Tongue (tissue), 2 donors: ENCODE data around the gene SLC37A3. TPM values are rescaled to one million over a fixed set of nuclear protein-coding genes. Genes with fewer than 3 reads are reported as not detected.
"Not testable (repeated sequence)": the region's sequence is repeated elsewhere in the genome, so short reads cannot be mapped to it uniquely, and the experiment has no call there.

Experiments
- DNase-seq: peaks from one replicate; pipeline ENCODE4 v3.0.0-alpha.2; 2015
- total RNA-seq: library from RNA; depleted of rRNA; stranded (reverse); fragments of >200 nt; gene quantifications from one replicate; pipeline ENCODE4 v1.2.3, GENCODE V29; 2014

SLC37A3 gene
- total RNA-seq, 1 donor from 2014 or later: 61.4 TPM

GRCh38 chr7:140347218-140347617 is 51.1 kb downstream of the SLC37A3 start:
- DNase-seq: no peak

- no peak for DNase-seq
Observed at GRCh38 chr7:140345426-140345825, 52.9 kb downstream of the SLC37A3 start.

- DNase-seq: peak; percentile 50
Observed at GRCh38 chr7:140342727-140343514, 55.4 kb downstream of the SLC37A3 start.

- DNase-seq: not testable (repeated sequence)
Observed at GRCh38 chr7:140338959-140339358, 59.4 kb downstream of the SLC37A3 start.

- DNase-seq: no peak
Observed at GRCh38 chr7:140334341-140335057, 63.8 kb downstream of the SLC37A3 start.

- no peak for DNase-seq
Observed at GRCh38 chr7:140333686-140334085, 64.6 kb downstream of the SLC37A3 start.

GRCh38 chr7:140333223-140333622 is 65.1 kb downstream of the SLC37A3 start:
- peak; percentile 19 for DNase-seq

- no peak for DNase-seq
Observed at GRCh38 chr7:140330595-140330994, 67.7 kb downstream of the SLC37A3 start.

- no peak for DNase-seq
Observed at GRCh38 chr7:140330128-140330527, 68.2 kb downstream of the SLC37A3 start.

- no peak for DNase-seq
Observed at GRCh38 chr7:140327261-140327661, 71.1 kb downstream of the SLC37A3 start.

GRCh38 chr7:140326116-140326928 is 72.0 kb downstream of the SLC37A3 start:
- DNase-seq: peak; percentile 82

- no peak for DNase-seq
Observed at GRCh38 chr7:140325600-140325999, 72.7 kb downstream of the SLC37A3 start.

GRCh38 chr7:140324714-140325113 is 73.6 kb downstream of the SLC37A3 start:
- no peak for DNase-seq

- DNase-seq: no peak
Observed at GRCh38 chr7:140322759-140323158, 75.6 kb downstream of the SLC37A3 start.

- DNase-seq: not testable (repeated sequence)
Observed at GRCh38 chr7:140320078-140320477, 78.3 kb downstream of the SLC37A3 start.

- no peak for DNase-seq
Observed at GRCh38 chr7:140317999-140318398, 80.3 kb downstream of the SLC37A3 start.

GRCh38 chr7:140317597-140317996 is 80.7 kb downstream of the SLC37A3 start:
- no peak for DNase-seq

GRCh38 chr7:140316165-140316661 is 82.1 kb downstream of the SLC37A3 start:
- peak; percentile 32 for DNase-seq

- DNase-seq: no peak
Observed at GRCh38 chr7:140315498-140316164, 82.7 kb downstream of the SLC37A3 start.

- no peak for DNase-seq
Observed at GRCh38 chr7:140314573-140315480, 83.5 kb downstream of the SLC37A3 start.
